Stimulated activated CD4-positive, alpha-beta T cell treated with anti-CD3 and anti-CD28 coated beads, Interleukin-2, amount 100 ng/mL, for 4 hours (primary cell): ENCODE measurements around the gene ATF6.
"Not testable (repeated sequence)": the region's sequence is repeated elsewhere in the genome, so short reads cannot be mapped to it uniquely, and the experiment has no call there.

ENCODE experiments used
- DNase-seq: peaks from one replicate; pipeline ENCODE4 v3.0.0-alpha.2; 2020; ENCODE audit warnings: low read depth

The ATF6 gene

GRCh38 chr1:161766102-161766981, at the start of gene ATF6:
Gene ATF6 (plus strand): TSS chr1:161766320. CDS start chr1:161766361, 41 bp downstream.
- peak; percentile 66 for DNase-seq

GRCh38 chr1:161718559-161719324, 47.4 kb upstream of the ATF6 start:
- DNase-seq, result no peak

GRCh38 chr1:161719325-161719611, 46.9 kb upstream of the ATF6 start:
- DNase-seq, result no peak

GRCh38 chr1:161720422-161720821, 45.7 kb upstream of the ATF6 start:
- no peak for DNase-seq

- no peak for DNase-seq
These were observed 45.0 kb upstream of the ATF6 start, which contains the start of gene FCRLB for GRCh38 chr1:161720956-161721737. Gene FCRLB (plus strand): TSS chr1:161721544. CDS start chr1:161722673, 1,129 bp downstream.

GRCh38 chr1:161721738-161722343, 44.3 kb upstream of the ATF6 start:
- DNase-seq, result no peak

GRCh38 chr1:161722406-161722805, 43.7 kb upstream of the ATF6 start:
- no peak for DNase-seq

GRCh38 chr1:161723459-161724141, 42.5 kb upstream of the ATF6 start:
- DNase-seq, result no peak

GRCh38 chr1:161725258-161725907, 40.7 kb upstream of the ATF6 start:
- DNase-seq, result not testable (repeated sequence)

GRCh38 chr1:161725908-161726472, 40.1 kb upstream of the ATF6 start:
- DNase-seq, result no peak

GRCh38 chr1:161726473-161727255, 39.5 kb upstream of the ATF6 start:
- peak; percentile 45 for DNase-seq

GRCh38 chr1:161727256-161727924, 38.7 kb upstream of the ATF6 start:
- DNase-seq, result no peak

GRCh38 chr1:161728376-161729226, 37.5 kb upstream of the ATF6 start:
- DNase-seq, result no peak

- DNase-seq, result no peak
These were observed 36.0 kb upstream of the ATF6 start for GRCh38 chr1:161730050-161730564.

- no peak for DNase-seq
These were observed 34.9 kb upstream of the ATF6 start for GRCh38 chr1:161731241-161731640.

GRCh38 chr1:161731981-161732718, 34.0 kb upstream of the ATF6 start:
- no peak for DNase-seq

- no peak for DNase-seq
These were observed 32.6 kb upstream of the ATF6 start for GRCh38 chr1:161733526-161733925.
